GM18526 (cell line): ENCODE results near the gene LPAR1.

Source experiments
- POLR2A ChIP-seq: IDR thresholded peaks from 3 replicates; pipeline ENCODE4 v1.6.1; 2011; ENCODE audit not compliant: insufficient read length; ENCODE audit errors: extremely low read depth

The LPAR1 gene

GRCh38 chr9:110864011-110864410, 174.3 kb downstream of the LPAR1 start:
- no peak for TF ChIP-seq POLR2A

GRCh38 chr9:110856772-110857171, 181.5 kb downstream of the LPAR1 start:
- no peak for TF ChIP-seq POLR2A

GRCh38 chr9:110850401-110851135, 187.7 kb downstream of the LPAR1 start:
- TF ChIP-seq POLR2A: no peak

GRCh38 chr9:110847671-110848070, 190.6 kb downstream of the LPAR1 start:
- no peak for TF ChIP-seq POLR2A

GRCh38 chr9:110846215-110846614, 192.1 kb downstream of the LPAR1 start:
- TF ChIP-seq POLR2A: no peak

- no peak for TF ChIP-seq POLR2A
Observed at GRCh38 chr9:110844121-110844520, 194.1 kb downstream of the LPAR1 start.

- no peak for TF ChIP-seq POLR2A
Observed at GRCh38 chr9:110842986-110843385, 195.3 kb downstream of the LPAR1 start.

- no peak for TF ChIP-seq POLR2A
Observed at GRCh38 chr9:110842169-110842568, 196.1 kb downstream of the LPAR1 start.

- TF ChIP-seq POLR2A: no peak
Observed at GRCh38 chr9:110837401-110838005, 200.8 kb downstream of the LPAR1 start.

- no peak for TF ChIP-seq POLR2A
Observed at GRCh38 chr9:110835859-110836271, 202.4 kb downstream of the LPAR1 start.

- no peak for TF ChIP-seq POLR2A
Observed at GRCh38 chr9:110835404-110835803, 202.9 kb downstream of the LPAR1 start.

- TF ChIP-seq POLR2A: no peak
Observed at GRCh38 chr9:110832926-110833325, 205.3 kb downstream of the LPAR1 start.

- TF ChIP-seq POLR2A: no peak
Observed at GRCh38 chr9:110830495-110830894, 207.8 kb downstream of the LPAR1 start.

GRCh38 chr9:110828264-110828663, 210.0 kb downstream of the LPAR1 start:
- TF ChIP-seq POLR2A: no peak

GRCh38 chr9:110825950-110826349, 212.3 kb downstream of the LPAR1 start:
- no peak for TF ChIP-seq POLR2A
